Measurements from ENCODE around the gene BABAM2.

The BABAM2 gene

DNA sequence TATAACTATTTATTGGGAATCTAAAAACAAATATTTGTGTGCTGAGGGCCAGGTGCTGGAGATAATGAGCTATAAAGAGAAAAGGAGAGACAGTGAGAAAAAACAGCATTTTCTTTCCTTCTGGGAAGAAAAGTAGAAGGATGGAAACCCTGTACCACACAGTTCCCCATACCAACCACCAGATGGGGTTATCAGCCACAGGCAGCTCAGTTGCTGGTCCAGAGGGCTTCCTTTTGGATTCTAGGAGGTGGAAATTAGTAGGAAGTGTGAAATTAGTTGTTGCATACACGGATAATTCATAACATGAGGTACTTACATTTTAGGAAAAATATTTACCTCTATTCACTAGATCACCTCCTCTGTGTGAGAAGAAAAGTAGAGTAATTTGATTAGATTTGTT lies 265.1 kb downstream of the BABAM2 start:
- TF ChIP-seq, protein P1, sequence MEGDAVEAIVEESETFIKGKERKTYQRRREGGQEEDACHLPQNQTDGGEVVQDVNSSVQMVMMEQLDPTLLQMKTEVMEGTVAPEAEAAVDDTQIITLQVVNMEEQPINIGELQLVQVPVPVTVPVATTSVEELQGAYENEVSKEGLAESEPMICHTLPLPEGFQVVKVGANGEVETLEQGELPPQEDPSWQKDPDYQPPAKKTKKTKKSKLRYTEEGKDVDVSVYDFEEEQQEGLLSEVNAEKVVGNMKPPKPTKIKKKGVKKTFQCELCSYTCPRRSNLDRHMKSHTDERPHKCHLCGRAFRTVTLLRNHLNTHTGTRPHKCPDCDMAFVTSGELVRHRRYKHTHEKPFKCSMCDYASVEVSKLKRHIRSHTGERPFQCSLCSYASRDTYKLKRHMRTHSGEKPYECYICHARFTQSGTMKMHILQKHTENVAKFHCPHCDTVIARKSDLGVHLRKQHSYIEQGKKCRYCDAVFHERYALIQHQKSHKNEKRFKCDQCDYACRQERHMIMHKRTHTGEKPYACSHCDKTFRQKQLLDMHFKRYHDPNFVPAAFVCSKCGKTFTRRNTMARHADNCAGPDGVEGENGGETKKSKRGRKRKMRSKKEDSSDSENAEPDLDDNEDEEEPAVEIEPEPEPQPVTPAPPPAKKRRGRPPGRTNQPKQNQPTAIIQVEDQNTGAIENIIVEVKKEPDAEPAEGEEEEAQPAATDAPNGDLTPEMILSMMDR (IDR thresholded peaks at IDR 0.05; ENCODE audit: low read depth, low read length): peak; percentile 67
- H3K4me3 ChIP-seq (replicated peaks in 1 of 2; ENCODE audit: low read depth in 2 of 2, low read length in 2 of 2): no peak overlapping the region
- DNase-seq (ENCODE audit: low read depth in 2 of 2): no peak

DNA sequence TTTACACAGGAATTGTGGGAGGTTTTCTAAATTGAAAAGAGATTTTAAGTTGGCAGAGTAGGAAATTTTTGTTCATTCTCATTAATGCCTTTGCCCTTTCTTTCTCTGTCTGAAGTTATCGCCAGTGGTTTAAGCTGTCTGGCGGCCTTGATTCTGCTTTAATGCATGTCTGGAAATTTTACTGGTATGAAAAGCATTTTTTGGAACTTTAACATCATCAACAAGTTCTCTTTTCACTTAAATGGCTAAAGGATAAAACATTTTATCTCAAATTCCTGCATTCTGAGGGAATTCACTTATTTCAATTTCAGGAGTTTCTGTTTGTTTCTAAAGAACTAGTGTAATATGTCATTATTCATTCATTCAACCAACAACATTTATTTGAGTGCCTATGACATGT lies 268.3 kb downstream of the BABAM2 start:
- TF ChIP-seq, protein P1 (IDR thresholded peaks at IDR 0.05; ENCODE audit: low read depth, low read length): no peak
- DNase-seq (ENCODE audit: low read depth in 2 of 2): no peak
- H3K4me3 ChIP-seq (replicated peaks in 1 of 2; ENCODE audit: low read depth in 2 of 2, low read length in 2 of 2): no peak overlapping the region

DNA sequence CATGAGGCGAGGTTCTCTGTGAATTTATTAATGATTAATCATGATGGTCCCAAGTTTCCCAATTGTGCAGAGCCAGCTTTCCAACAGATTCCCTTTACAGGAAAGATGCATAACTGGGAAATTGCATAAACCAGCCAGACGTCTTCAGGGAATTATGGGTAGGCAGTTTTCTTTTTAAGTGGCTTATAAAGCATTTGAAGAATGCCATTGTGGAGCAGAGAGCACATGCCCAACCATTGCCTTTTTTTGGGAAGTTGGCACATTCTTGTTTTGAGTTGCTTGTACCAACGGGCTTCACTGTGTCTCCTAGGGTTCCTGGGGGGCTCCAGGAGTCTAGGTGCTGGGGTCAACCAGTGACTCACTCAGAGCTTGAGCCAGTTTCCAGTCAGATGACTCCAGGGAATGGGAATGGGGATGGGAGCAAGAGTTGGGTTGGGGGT lies 270.5 kb downstream of the BABAM2 start:
- TF ChIP-seq, protein P1 (IDR thresholded peaks at IDR 0.05; ENCODE audit: low read depth, low read length): no peak
- peak; percentile 80 to 95 for DNase-seq (ENCODE audit: low read depth in 2 of 2)
- H3K4me3 ChIP-seq (replicated peaks in 1 of 2; ENCODE audit: low read depth in 2 of 2, low read length in 2 of 2): no peak overlapping the region

DNA sequence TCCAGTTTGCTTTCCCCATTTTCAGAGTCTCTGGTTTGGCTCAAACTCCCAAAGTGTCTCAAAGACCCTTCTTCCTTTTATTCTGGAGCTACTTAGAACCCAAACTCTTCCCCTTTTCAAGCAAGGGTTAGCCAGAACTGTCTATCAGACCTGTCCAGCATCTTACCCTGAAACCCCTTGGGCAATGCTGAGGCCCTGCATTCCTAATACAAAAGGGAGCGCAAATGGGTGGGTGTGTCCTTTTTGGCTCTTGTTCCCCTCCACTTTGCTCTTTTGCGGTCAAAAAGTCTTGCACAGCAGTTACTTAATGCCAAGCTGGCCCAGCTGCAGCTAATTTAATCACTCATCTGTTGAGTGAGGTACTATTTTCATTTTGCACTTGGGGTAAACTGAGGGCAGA lies 270.9 kb downstream of the BABAM2 start:
- peak in 1 of 2 donors; percentile 66 for DNase-seq (ENCODE audit: low read depth in 2 of 2)
- TF ChIP-seq, protein P1 (IDR thresholded peaks at IDR 0.05; ENCODE audit: low read depth, low read length): no peak
- H3K4me3 ChIP-seq (replicated peaks in 1 of 2; ENCODE audit: low read depth in 2 of 2, low read length in 2 of 2): no peak overlapping the region

DNA sequence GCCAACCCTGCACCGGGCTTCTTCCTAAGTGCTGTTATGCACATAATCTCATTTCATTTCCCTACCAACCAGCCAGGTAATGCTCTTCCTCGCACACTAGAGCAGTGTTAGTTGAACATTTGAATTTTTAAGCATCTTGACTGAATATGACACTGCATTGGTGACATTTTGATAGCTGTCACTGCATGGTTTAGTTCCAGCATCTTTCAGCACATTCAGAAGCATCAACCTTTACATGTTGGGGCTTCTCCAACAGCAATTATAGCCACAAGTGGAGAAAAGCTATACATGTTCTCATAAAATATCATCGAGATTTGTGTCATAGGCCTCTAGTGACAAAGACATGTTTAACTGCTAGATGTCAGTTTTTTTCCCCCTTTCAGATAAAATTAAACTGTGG lies 272.0 kb downstream of the BABAM2 start:
- no peak overlapping the region for H3K4me3 ChIP-seq (replicated peaks in 1 of 2; ENCODE audit: low read depth in 2 of 2, low read length in 2 of 2)
- TF ChIP-seq, protein P1 (IDR thresholded peaks at IDR 0.05; ENCODE audit: low read depth, low read length): no peak
- DNase-seq (ENCODE audit: low read depth in 2 of 2): no peak

DNA sequence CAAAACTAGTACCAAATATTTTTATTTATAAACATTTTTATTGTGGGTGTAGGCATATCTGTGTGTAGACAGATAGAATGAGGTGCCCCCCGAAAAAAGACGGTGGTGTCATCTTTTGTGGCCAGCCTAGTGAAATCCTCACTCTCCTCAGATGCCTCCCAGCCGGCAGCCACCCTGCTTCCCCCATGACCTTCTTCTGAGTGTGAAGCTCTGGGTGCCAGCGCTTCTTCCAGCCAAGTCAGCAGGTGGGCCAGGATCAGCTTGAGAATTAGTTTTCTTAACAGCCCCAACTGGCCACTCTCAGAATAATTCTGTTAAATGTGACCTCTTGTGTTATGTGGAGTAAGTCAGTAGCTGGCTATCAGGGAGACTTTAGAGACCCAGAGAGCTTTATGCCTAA lies 272.5 kb downstream of the BABAM2 start:
- TF ChIP-seq, protein P1 (IDR thresholded peaks at IDR 0.05; ENCODE audit: low read depth, low read length): no peak
- H3K4me3 ChIP-seq (replicated peaks in 1 of 2; ENCODE audit: low read depth in 2 of 2, low read length in 2 of 2): no peak overlapping the region
- DNase-seq (ENCODE audit: low read depth in 2 of 2): no peak

DNA sequence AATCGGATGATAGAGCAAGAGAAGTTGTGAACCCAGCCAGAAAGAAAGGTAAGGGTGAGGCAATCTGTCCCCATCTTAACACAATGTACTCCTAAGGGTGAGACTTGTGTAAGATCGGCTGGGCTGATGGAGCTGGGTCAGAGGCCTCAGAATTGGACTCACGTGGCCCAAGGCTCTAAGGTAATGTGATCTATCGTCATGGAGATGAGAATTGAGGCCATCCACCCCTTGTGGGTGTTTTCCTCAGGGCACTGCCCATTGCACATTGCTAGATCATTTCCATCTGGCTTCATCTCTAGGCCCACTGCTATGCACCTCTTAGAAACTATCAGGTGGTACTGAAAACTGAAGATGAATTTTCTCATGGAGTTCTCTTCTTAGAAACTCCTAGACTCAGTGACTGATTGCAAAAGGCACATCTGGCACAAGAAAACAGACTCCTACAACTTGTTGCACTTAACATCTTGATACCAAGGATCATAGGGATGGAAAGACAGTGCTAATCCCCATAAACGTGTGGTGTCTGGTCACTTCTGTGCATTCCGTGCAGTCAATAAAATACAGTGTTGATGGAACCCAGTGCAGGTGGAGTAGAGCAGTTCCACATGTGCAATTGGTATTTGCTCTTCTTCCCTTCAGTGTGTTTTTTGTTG lies 273.2 kb downstream of the BABAM2 start:
- TF ChIP-seq, protein P1 (IDR thresholded peaks at IDR 0.05; ENCODE audit: low read depth, low read length): no peak
- no peak overlapping the region for H3K4me3 ChIP-seq (replicated peaks in 1 of 2; ENCODE audit: low read depth in 2 of 2, low read length in 2 of 2)
- no peak for DNase-seq (ENCODE audit: low read depth in 2 of 2)

Data from cardiac fibroblast (primary cell).